Neural cell (in vitro differentiated cells): ENCODE measurements around the gene DCTN3. TPM values are rescaled to one million over a fixed set of nuclear protein-coding genes. Genes with fewer than 3 reads are reported as not detected.

ENCODE experiments used
- H2AFZ ChIP-seq: fragments of 200-600, 300-800 bp; sonication (generic), shearing (Covaris generic); 2 replicates; pipeline ENCODE4 v1.6.0; 2014; ENCODE audit warnings: low read depth, mild to moderate bottlenecking, antibody characterized with exemption, low read length, moderate library complexity
- H3F3A ChIP-seq: fragments of 200-600 bp; shearing (Covaris generic); 2 replicates; pipeline ENCODE4 v1.6.1; 2016; ENCODE audit warnings: mild to moderate bottlenecking, moderate library complexity, mixed read lengths, antibody characterized with exemption, low read length; ENCODE audit not compliant: insufficient read depth, poor library complexity, severe bottlenecking
- H3K27ac ChIP-seq: fragments of 200-600, 300-800 bp; sonication (generic), shearing (Covaris generic); 2 replicates; pipeline ENCODE4 v1.5.1; 2014; ENCODE audit warnings: mild to moderate bottlenecking, low read length, moderate library complexity
- H3K27me3 ChIP-seq: fragments of 300-800, 200-600 bp; sonication (generic), shearing (Covaris generic); 2 replicates; pipeline ENCODE4 v1.6.0; 2014; ENCODE audit warnings: mild to moderate bottlenecking, low read depth, low read length, moderate library complexity; ENCODE audit not compliant: insufficient read depth
- H3K36me3 ChIP-seq: fragments of 300-800, 200-600 bp; sonication (generic), shearing (Covaris generic); 2 replicates; pipeline ENCODE4 v1.5.1; 2014; ENCODE audit warnings: mild to moderate bottlenecking, antibody characterized with exemption, low read length, moderate library complexity; ENCODE audit not compliant: insufficient read depth
- H3K4me2 ChIP-seq: fragments of 300-800, 200-600 bp; sonication (generic), shearing (Covaris generic); 2 replicates; pipeline ENCODE4 v1.6.0; 2014; ENCODE audit warnings: mild to moderate bottlenecking, low read length
- H3K4me3 ChIP-seq: fragments of 300-800, 200-600 bp; sonication (generic), shearing (Covaris generic); 2 replicates; pipeline ENCODE4 v1.5.1; 2014; ENCODE audit warnings: mild to moderate bottlenecking, low read length, moderate library complexity
- H3K79me2 ChIP-seq: fragments of 200-600 bp; shearing (Covaris generic); replicated peaks from 2 replicates; pipeline ENCODE4 v1.6.0; 2014; ENCODE audit warnings: mild to moderate bottlenecking, low read length, moderate library complexity; ENCODE audit not compliant: insufficient read depth
- H3K9ac ChIP-seq: fragments of 300-800, 200-600 bp; sonication (generic), shearing (Covaris generic); 2 replicates; pipeline ENCODE4 v1.6.1; 2016; ENCODE audit warnings: mild to moderate bottlenecking, low read length, mixed read lengths
- H3K9me2 ChIP-seq: fragments of 200-600 bp; shearing (Covaris generic); 2 replicates; pipeline ENCODE4 v1.6.1; 2016; ENCODE audit warnings: mild to moderate bottlenecking, low read length, mixed read lengths; ENCODE audit not compliant: insufficient read depth
- H3K9me3 ChIP-seq: fragments of 200-600, 300-800 bp; sonication (generic), shearing (Covaris generic); 2 replicates; pipeline ENCODE4 v1.6.1; 2016; ENCODE audit warnings: mild to moderate bottlenecking, mixed run types, low read length, moderate library complexity, mixed read lengths
- H4K20me1 ChIP-seq: fragments of 200-600 bp; shearing (Covaris generic); 2 replicates; pipeline ENCODE4 v1.6.1; 2016; ENCODE audit warnings: mild to moderate bottlenecking, mixed run types; ENCODE audit not compliant: insufficient read depth
- EP300 ChIP-seq: fragments of 450-650 bp; conservative IDR thresholded peaks from 2 replicates; pipeline ENCODE4 v1.6.1; 2014; ENCODE audit warnings: antibody characterized with exemption, mild to moderate bottlenecking, moderate library complexity; ENCODE audit not compliant: poor library complexity, severe bottlenecking
- EZH2 ChIP-seq: fragments of 200-600, 300-800 bp; shearing (Covaris generic), sonication (generic); IDR thresholded peaks from 2 replicates; pipeline ENCODE4 v1.6.1; 2014; ENCODE audit warnings: antibody characterized with exemption, low read length, borderline replicate concordance, mild to moderate bottlenecking; ENCODE audit not compliant: insufficient read depth, poor library complexity, severe bottlenecking
- MXI1 ChIP-seq: fragments of 450-650 bp; conservative IDR thresholded peaks from 2 replicates; pipeline ENCODE4 v1.6.1; 2014; ENCODE audit warnings: antibody characterized with exemption, mild to moderate bottlenecking; ENCODE audit not compliant: poor library complexity, severe bottlenecking
- POLR2AphosphoS5 ChIP-seq: IDR thresholded peaks from 2 replicates; pipeline ENCODE4 v1.6.1; 2012
- RAD21 ChIP-seq: fragments of 450-650 bp; conservative IDR thresholded peaks from 2 replicates; pipeline ENCODE4 v1.6.1; 2014; ENCODE audit warnings: antibody characterized with exemption, mild to moderate bottlenecking, moderate library complexity
- SMC3 ChIP-seq: fragments of 450-650 bp; conservative IDR thresholded peaks from 2 replicates; pipeline ENCODE4 v1.6.1; 2014; ENCODE audit warnings: antibody characterized with exemption, mild to moderate bottlenecking, moderate library complexity; ENCODE audit not compliant: poor library complexity
- TAF1 ChIP-seq: IDR thresholded peaks from 2 replicates; pipeline ENCODE4 v1.6.1; 2012; ENCODE audit warnings: low read depth
- polyA plus RNA-seq: library from polyadenylated mRNA; depleted of rRNA; stranded (reverse); fragments of >200 nt; gene quantifications from 2 replicates; pipeline ENCODE4 v1.2.3, GENCODE V29; 2014
- TF ChIP-seq, protein P1 (sequence below): fragments of 450-650 bp; IDR thresholded peaks from 2 replicates; pipeline ENCODE4 v1.5.1; 2014; ENCODE audit warnings: antibody characterized with exemption, mild to moderate bottlenecking, moderate library complexity; ENCODE audit not compliant: poor library complexity, severe bottlenecking
- TF ChIP-seq, protein P2 (sequence below): IDR thresholded peaks from 2 replicates; pipeline ENCODE4 v1.6.1; 2012; ENCODE audit warnings: borderline replicate concordance

The DCTN3 gene
- polyA plus RNA-seq, 1 donor from 2014 or later: 380 TPM

DNA sequence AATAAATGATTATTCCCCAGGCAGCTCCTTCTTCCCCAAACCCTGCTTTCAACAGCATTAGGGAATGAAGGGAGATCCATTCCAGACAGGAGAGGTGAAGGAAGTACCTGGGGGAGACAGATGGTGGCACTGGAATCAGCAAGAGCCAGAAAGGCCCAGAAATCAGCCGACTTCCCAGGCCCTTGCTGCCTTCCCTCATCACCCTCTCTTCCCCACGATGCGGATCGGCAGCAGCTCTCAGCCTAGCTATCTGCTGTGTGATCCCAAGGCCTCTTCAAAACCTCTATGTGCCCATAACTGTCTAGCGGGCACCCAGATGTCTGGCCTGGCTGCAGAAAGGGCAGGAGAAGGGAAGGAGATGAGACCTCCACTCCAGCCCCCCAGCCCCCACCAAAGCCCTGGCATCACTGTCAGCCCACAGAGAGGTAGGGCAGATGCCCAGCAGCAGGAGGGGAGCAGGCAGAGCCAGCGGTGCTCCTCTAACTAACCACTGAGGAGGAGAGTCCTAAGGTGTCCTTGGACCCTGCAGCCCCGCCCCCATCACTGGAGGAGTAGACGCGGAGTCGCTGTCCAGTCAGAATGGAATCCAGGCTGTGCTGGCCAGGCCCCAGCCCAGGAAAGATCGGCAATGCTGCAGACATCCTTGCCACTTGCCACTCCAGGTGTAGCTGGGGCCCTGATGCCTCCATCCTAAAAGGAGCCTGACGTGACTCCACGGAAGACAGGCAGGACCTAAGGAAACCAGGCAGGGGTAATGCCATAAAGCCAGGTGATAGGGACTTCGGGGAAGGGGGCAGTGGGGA, 43.5 kb downstream of the DCTN3 start:
- Histone ChIP-seq H3K4me2 (no peak overlapping the region), H2AFZ (no peak overlapping the region), H3K27me3 (no peaks in the 10 kb centered on the region), H3K79me2 (peaks cover 16% of the 10 kb centered on the region), H3K4me3 (peak overlapping the region; percentile 53), H4K20me1 (peaks cover 3% of the 10 kb centered on the region), H3K9ac (peak overlapping the region; percentile 58), H3K27ac (peak overlapping the region; percentile 57), H3K9me2 (no peaks in the 10 kb centered on the region), H3K9me3 (no peaks in the 10 kb centered on the region), H3K36me3 (no peaks in the 10 kb centered on the region), H3F3A (peaks cover 5% of the 10 kb centered on the region)
- no peak for TF ChIP-seq TAF1
- TF ChIP-seq, protein P1, sequence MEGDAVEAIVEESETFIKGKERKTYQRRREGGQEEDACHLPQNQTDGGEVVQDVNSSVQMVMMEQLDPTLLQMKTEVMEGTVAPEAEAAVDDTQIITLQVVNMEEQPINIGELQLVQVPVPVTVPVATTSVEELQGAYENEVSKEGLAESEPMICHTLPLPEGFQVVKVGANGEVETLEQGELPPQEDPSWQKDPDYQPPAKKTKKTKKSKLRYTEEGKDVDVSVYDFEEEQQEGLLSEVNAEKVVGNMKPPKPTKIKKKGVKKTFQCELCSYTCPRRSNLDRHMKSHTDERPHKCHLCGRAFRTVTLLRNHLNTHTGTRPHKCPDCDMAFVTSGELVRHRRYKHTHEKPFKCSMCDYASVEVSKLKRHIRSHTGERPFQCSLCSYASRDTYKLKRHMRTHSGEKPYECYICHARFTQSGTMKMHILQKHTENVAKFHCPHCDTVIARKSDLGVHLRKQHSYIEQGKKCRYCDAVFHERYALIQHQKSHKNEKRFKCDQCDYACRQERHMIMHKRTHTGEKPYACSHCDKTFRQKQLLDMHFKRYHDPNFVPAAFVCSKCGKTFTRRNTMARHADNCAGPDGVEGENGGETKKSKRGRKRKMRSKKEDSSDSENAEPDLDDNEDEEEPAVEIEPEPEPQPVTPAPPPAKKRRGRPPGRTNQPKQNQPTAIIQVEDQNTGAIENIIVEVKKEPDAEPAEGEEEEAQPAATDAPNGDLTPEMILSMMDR: peak; percentile 27

DNA sequence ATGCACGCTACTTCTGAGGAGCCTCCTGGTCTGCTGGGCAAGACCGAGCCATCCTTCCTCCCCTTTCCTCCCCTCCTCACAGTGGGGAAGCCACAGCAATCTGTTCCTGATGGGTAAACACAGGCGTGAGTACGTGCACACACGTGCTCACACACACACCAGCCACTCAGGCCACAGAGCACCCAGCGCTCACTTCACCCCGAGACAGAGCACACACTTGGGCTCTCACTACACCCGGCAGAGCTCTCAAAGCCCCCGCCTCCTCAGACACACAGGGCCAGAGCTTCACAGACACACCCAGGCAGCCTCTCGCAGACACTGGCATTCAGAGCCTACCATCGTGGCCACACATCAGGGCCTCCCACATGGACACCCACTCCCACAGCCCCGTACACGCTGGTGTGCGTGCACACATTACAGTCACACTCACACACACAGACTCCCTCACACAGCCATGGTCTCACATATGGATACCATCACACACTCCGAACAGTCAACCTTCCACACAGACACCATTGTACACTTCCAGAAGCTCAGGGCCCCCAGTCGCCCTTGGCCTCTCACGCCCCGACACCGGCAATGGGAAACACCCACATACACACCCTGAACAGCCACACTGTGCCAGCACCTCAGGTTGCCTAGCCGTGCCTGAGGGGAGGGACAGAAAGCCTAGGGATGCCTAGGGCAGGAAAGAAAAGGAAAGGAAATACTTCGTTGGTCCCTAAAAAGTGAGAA, 44.3 kb downstream of the DCTN3 start:
- TF ChIP-seq, protein P2, sequence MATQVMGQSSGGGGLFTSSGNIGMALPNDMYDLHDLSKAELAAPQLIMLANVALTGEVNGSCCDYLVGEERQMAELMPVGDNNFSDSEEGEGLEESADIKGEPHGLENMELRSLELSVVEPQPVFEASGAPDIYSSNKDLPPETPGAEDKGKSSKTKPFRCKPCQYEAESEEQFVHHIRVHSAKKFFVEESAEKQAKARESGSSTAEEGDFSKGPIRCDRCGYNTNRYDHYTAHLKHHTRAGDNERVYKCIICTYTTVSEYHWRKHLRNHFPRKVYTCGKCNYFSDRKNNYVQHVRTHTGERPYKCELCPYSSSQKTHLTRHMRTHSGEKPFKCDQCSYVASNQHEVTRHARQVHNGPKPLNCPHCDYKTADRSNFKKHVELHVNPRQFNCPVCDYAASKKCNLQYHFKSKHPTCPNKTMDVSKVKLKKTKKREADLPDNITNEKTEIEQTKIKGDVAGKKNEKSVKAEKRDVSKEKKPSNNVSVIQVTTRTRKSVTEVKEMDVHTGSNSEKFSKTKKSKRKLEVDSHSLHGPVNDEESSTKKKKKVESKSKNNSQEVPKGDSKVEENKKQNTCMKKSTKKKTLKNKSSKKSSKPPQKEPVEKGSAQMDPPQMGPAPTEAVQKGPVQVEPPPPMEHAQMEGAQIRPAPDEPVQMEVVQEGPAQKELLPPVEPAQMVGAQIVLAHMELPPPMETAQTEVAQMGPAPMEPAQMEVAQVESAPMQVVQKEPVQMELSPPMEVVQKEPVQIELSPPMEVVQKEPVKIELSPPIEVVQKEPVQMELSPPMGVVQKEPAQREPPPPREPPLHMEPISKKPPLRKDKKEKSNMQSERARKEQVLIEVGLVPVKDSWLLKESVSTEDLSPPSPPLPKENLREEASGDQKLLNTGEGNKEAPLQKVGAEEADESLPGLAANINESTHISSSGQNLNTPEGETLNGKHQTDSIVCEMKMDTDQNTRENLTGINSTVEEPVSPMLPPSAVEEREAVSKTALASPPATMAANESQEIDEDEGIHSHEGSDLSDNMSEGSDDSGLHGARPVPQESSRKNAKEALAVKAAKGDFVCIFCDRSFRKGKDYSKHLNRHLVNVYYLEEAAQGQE: no peak
- peak; percentile 31 for TF ChIP-seq POLR2AphosphoS5
- Histone ChIP-seq H3K9me2 (no peaks in the 10 kb centered on the region), H3K4me2 (no peak overlapping the region), H2AFZ (no peak overlapping the region), H4K20me1 (peaks cover 3% of the 10 kb centered on the region), H3K27me3 (no peaks in the 10 kb centered on the region), H3K9me3 (no peaks in the 10 kb centered on the region), H3K36me3 (no peaks in the 10 kb centered on the region), H3F3A (peaks cover 5% of the 10 kb centered on the region), H3K27ac (peak overlapping the region; percentile 8), H3K9ac (peak overlapping the region; percentile 31), H3K4me3 (no peak overlapping the region), H3K79me2 (peaks cover 10% of the 10 kb centered on the region)

DNA sequence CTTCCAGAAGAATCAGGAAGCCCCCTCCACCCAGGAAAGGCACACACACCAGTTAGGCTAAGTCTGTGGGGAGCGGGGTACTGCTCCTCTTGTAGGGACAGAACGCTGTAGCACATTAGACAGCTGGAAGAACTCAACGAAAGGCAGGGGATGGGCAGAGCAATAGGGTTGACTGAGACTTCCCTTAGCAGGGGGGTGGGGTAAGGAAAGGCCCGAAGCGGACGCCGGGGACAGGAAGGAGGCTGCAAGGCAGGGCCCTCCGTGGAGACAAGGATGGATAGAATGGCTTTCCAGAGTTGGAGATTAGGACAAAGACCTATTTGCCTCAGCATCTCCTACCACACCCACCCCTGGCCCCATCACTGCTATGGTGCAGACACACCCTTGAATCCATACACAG, 45.1 kb downstream of the DCTN3 start:
- Histone ChIP-seq H3K4me2 (no peak overlapping the region), H2AFZ (no peak overlapping the region), H3F3A (peaks cover 5% of the 10 kb centered on the region), H3K9me3 (no peaks in the 10 kb centered on the region), H3K27ac (no peak overlapping the region), H3K4me3 (no peak overlapping the region), H4K20me1 (peaks cover 3% of the 10 kb centered on the region), H3K9ac (no peak overlapping the region), H3K36me3 (no peaks in the 10 kb centered on the region), H3K9me2 (no peaks in the 10 kb centered on the region), H3K79me2 (peaks cover 10% of the 10 kb centered on the region), H3K27me3 (no peaks in the 10 kb centered on the region)
- TF ChIP-seq, protein P1: no peak
- TF ChIP-seq EP300: no peak
- TF ChIP-seq, protein P2: no peak
- TF ChIP-seq TAF1: no peak
- no peak for TF ChIP-seq EZH2
- TF ChIP-seq RAD21: no peak
- TF ChIP-seq POLR2AphosphoS5: no peak
- TF ChIP-seq MXI1: no peak
- TF ChIP-seq SMC3: no peak
